Activated CD8-positive, alpha-beta T cell treated with anti-CD3 and anti-CD28 coated beads for 36 hours (primary cell): ENCODE data around the gene ALMS1. TPM values are rescaled to one million over a fixed set of nuclear protein-coding genes. Genes with fewer than 3 reads are reported as not detected.
A peak's percentile ranks its signal among the peaks of the same experiment; 100 is the strongest.

Source experiments
- ATAC-seq: fragments of 200-7000 bp; cut with Tn5 transposase; one replicate; pipeline ENCODE4 v1.10.0; 2021; ENCODE audit warnings: mild to moderate bottlenecking, moderate library complexity
- CTCF ChIA-PET: fragments of 350-600 bp; sonication (Branson Sonifier 250); formaldehyde crosslinking; loops from one replicate; lab custom pipeline; 2021; ENCODE audit warnings: antibody characterized with exemption; lab: Charles Lee
- POLR2A ChIA-PET: fragments of 350-600 bp; sonication (Branson Sonifier 250); formaldehyde crosslinking; loops from one replicate; lab custom pipeline; 2021; ENCODE audit warnings: antibody characterized with exemption; lab: Charles Lee
- DNase-seq: peaks from one replicate; pipeline ENCODE4 v3.0.0-alpha.2; 2020
- H3K27ac Mint-ChIP-seq: one replicate; pipeline ENCODE4 v1.8.0; 2021; ENCODE audit warnings: mild to moderate bottlenecking, mixed read lengths
- H3K27me3 Mint-ChIP-seq: one replicate; pipeline ENCODE4 v1.8.0; 2021; ENCODE audit warnings: mixed read lengths
- H3K36me3 Mint-ChIP-seq: one replicate; pipeline ENCODE4 v1.8.0; 2021; ENCODE audit warnings: low read depth, mixed read lengths
- H3K4me1 Mint-ChIP-seq: one replicate; pipeline ENCODE4 v1.8.0; 2021; ENCODE audit warnings: low read depth, mixed read lengths
- H3K4me3 Mint-ChIP-seq: one replicate; pipeline ENCODE4 v1.8.0; 2021; ENCODE audit warnings: mild to moderate bottlenecking, moderate library complexity, mixed read lengths
- H3K9me3 Mint-ChIP-seq: one replicate; pipeline ENCODE4 v1.8.0; 2021; ENCODE audit warnings: mixed read lengths
- CTCF ChIP-seq: fragments of 200-600 bp; IDR thresholded peaks from one replicate; pipeline ENCODE4 v1.8.0; 2022; ENCODE audit warnings: antibody characterized with exemption, mild to moderate bottlenecking
- intact Hi-C: fragments of 100-400 bp; cut with micrococcal nuclease; formaldehyde crosslinking; loops from one replicate; pipeline ENCODE4 v1.10.0; 2022
- total RNA-seq, 2 experiments: library from RNA; stranded (reverse); gene quantifications; one replicate each; pipeline ENCODE4 v1.2.3, GENCODE V29; 2021

Gene ALMS1
- total RNA-seq, 2 experiments from 2014 or later = 18.1 to 20.3 TPM

GRCh38 chr2:73350035-73350691 is 35.5 kb upstream of the ALMS1 start:
- Mint-ChIP-seq H3K4me3 (no peak overlapping the region), H3K9me3 (no peaks in the 10 kb centered on the region), H3K36me3 (no peaks in the 10 kb centered on the region), H3K4me1 (no peaks in the 10 kb centered on the region), H3K27me3 (peaks cover 9% of the 10 kb centered on the region), H3K27ac (no peak overlapping the region)
- intact Hi-C loops = no loop called here
- DNase-seq (no peak), ATAC-seq (no peak)
- POLR2A ChIA-PET = no interaction called here
- CTCF ChIA-PET = no interaction called here
- no peak for TF ChIP-seq CTCF

DNA sequence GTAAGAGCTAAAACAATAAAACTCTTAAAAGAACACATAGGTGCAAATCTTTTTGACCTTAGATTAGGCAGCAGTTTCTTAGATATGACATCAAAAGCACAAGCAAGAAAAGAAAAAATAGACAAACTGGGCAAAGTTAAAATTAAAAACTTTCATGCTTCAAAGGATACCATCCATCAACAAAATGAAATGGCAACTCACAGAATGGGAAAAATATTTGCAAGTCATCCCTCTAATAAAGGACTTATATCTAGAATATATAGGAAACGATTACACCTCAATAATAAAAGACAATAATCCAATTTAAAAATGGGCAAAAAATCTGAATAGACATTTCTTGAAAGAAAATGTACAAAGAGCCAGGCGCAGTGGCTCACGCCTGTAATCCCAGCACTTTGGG is 29.5 kb upstream of the ALMS1 start:
- no peaks in the 10 kb centered on the region for H3K4me1 Mint-ChIP-seq
- H3K36me3 Mint-ChIP-seq = no peaks in the 10 kb centered on the region
- H3K9me3 Mint-ChIP-seq = no peaks in the 10 kb centered on the region
- ATAC-seq (no peak), DNase-seq (no peak)
- peaks cover 7% of the 10 kb centered on the region for H3K27me3 Mint-ChIP-seq
- H3K4me3 Mint-ChIP-seq = no peak overlapping the region
- no peak overlapping the region for H3K27ac Mint-ChIP-seq
- CTCF ChIA-PET = no interaction called here
- POLR2A ChIA-PET = no interaction called here
- intact Hi-C loops = no loop called here
- TF ChIP-seq CTCF = no peak

DNA sequence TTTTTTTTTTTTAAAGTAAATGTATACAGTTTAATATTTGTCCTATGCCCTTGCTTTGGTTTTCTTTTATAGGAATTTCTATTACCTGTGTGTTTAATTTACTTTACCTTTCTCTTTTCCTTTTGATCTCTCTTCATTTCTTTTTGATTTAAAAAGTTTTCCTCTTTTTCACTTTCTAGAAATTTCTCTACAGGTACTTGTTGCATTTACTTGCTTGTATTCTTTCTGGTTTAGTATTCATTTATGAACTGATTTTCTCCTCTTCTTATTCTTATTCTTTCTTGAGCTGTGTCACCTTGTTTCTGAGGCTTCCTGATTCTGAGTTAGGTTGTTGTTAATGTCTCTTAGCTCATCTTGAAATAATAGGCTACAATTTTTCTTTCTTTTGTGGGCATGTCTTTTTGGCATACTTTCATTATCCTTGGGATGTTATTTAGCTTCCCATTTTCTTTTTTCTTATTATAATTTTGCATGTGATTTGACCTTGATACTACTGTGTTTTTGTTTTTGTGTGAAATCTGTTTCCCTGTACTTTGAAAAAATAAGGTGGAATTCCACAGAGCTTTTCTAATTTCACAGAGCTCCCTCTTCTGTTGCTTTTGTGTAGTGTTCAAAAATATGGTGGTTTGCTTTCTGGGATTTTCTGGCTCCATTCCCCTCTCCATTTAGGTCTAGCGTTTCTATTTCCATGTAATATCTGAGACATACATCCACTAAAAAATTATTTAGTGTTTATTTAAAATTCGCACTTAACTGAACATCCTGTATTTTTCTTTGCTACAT is 25.5 kb upstream of the ALMS1 start:
- no peak for ATAC-seq
- intact Hi-C loops = no loop called here
- Mint-ChIP-seq H3K4me3 (no peak overlapping the region), H3K27ac (no peak overlapping the region), H3K36me3 (no peaks in the 10 kb centered on the region), H3K4me1 (no peaks in the 10 kb centered on the region), H3K27me3 (peaks cover 5% of the 10 kb centered on the region), H3K9me3 (no peaks in the 10 kb centered on the region)
- peak; percentile 47 for TF ChIP-seq CTCF
- ChIA-PET CTCF (interaction anchor here (0.7 to 1.6 kb wide), 6 partner anchors 9 to 126 kb away, joined by 3 to 16 read pairs (median 4); partner anchors contain the start of gene CCT7), POLR2A (no interaction called here)
- no peak for DNase-seq

DNA sequence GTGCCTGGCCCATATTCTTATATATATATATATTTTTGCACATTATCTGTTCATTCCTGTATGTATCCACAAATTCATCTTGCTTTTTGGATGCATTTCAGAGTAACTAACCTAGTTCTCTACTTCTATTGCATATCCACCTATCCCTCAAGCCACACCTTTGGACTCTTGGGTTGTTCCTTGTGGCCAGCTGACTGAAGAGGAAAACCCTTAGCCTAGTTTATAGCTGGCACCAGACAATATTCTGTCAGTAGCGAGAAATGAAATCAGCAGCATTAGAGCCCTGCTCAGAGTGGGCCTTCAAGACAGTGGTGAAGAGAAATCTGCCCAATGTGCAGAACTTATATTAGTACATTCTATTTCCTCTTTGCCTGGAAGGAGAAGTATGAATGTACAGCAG is 19.6 kb upstream of the ALMS1 start:
- Mint-ChIP-seq H3K27me3 (peaks cover 2% of the 10 kb centered on the region), H3K4me3 (no peak overlapping the region), H3K27ac (no peak overlapping the region), H3K36me3 (no peaks in the 10 kb centered on the region), H3K4me1 (no peaks in the 10 kb centered on the region), H3K9me3 (no peaks in the 10 kb centered on the region)
- intact Hi-C loops = no loop called here
- CTCF ChIA-PET = no interaction called here
- POLR2A ChIA-PET = interaction anchor here (0.6 kb wide), 1 partner anchor 955 kb away, joined by 3 read pairs; no protein-coding TSS in a partner anchor
- DNase-seq (no peak), ATAC-seq (no peak)
- no peak for TF ChIP-seq CTCF

DNA sequence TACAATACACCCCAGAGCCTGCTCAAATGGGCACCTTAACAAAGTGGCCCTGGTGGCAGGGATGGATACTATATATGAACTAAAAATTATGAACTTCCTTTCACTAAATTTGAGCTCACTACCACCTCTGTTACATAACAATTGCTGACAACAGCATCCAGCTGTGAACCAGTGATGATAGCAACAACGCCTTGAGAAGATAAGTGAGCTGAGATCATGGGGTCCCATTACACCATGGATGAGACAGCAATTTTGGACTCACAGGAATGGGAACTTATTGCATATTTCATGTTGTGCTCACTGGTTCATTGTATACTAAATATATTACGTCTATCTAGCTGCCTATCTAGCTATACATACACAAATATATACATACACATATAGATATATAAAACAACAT is 16.9 kb upstream of the ALMS1 start:
- no peaks in the 10 kb centered on the region for H3K36me3 Mint-ChIP-seq
- no peak overlapping the region for H3K27ac Mint-ChIP-seq
- no peaks in the 10 kb centered on the region for H3K9me3 Mint-ChIP-seq
- intact Hi-C loops = no loop called here
- ATAC-seq (no peak), DNase-seq (no peak)
- no peaks in the 10 kb centered on the region for H3K4me1 Mint-ChIP-seq
- H3K27me3 Mint-ChIP-seq = peaks cover 4% of the 10 kb centered on the region
- no peak for TF ChIP-seq CTCF
- ChIA-PET CTCF (interaction anchor here (0.8 to 1.9 kb wide), 2 partner anchors 9 kb away, joined by 3 to 7 read pairs; no protein-coding TSS in a partner anchor), POLR2A (no interaction called here)
- H3K4me3 Mint-ChIP-seq = no peak overlapping the region
